Esophagus squamous epithelium (tissue), 5 donors: ENCODE data around the gene TDO2. TPM values are rescaled to one million over a fixed set of nuclear protein-coding genes. Genes with fewer than 3 reads are reported as not detected.

Experiments used
- DNase-seq: peaks from one replicate; lab custom pipeline; 2025; lab: John Stamatoyannopoulos, UW
- H3K27ac ChIP-seq, 4 donors: fragments of 200-600 bp; sonication (generic); one replicate each; pipeline ENCODE4 v1.5.1; 2016 to 2019; ENCODE audit warnings: mild to moderate bottlenecking in 1 of 4
- H3K27me3 ChIP-seq, 4 donors: fragments of 200-600 bp; sonication (generic); 1 replicate in 3 of 4; 2 replicates in 1 of 4; pipeline versions ENCODE4 v1.5.1 to v1.6.0; 2017 to 2021; ENCODE audit warnings: antibody characterized with exemption in 1 of 4
- H3K36me3 ChIP-seq, 3 donors: fragments of 200-600 bp; sonication (generic); one replicate each; pipeline ENCODE4 v1.5.1; 2016 to 2019
- H3K4me1 ChIP-seq, 3 donors: fragments of 200-600 bp; sonication (generic); one replicate each; pipeline ENCODE4 v1.5.1; 2017 to 2019
- H3K4me3 ChIP-seq, 4 donors: fragments of 200-600 bp; sonication (generic); 1 replicate in 3 of 4; 2 replicates in 1 of 4; pipeline ENCODE4 v1.5.1; 2016 to 2019; ENCODE audit warnings: mild to moderate bottlenecking in 2 of 4, moderate library complexity in 1 of 4
- H3K9me3 ChIP-seq, 3 donors: fragments of 200-600 bp; sonication (generic); one replicate each; pipeline ENCODE4 v1.5.1; 2016 to 2019
- POLR2A ChIP-seq, 4 donors: fragments of 450-650 bp; IDR thresholded peaks; one replicate each; pipeline ENCODE4 v1.6.1; 2017; ENCODE audit warnings: antibody characterized with exemption in 4 of 4, mild to moderate bottlenecking in 4 of 4, moderate library complexity in 3 of 4
- WGBS, 2 donors: methylation state at CpG; one replicate each; pipeline ENCODE4 v1.1.5; 2018; 5-methylcytosine and 5-hydroxymethylcytosine counted together
- intact Hi-C: fragments of 100-400 bp; cut with DNase I; formaldehyde crosslinking; loops from one replicate; pipeline ENCODE4 v1.15.0; 2022
- total RNA-seq, 4 donors: library from RNA; depleted of rRNA; stranded (reverse); fragments of >200 nt; gene quantifications; one replicate each; pipeline ENCODE4 v1.1.0, GENCODE V29; 2016
- TF ChIP-seq, protein P1 (sequence below), 6 experiments: fragments of 450-650 bp in 4 of 6; fragments of 200-600 bp in 2 of 6; sonication (generic) in 2 of 6; IDR thresholded peaks; one replicate each; pipeline ENCODE4 v1.5.1; 2016 to 2019; ENCODE audit warnings: antibody characterized with exemption in 6 of 6, mild to moderate bottlenecking in 4 of 6, moderate library complexity in 4 of 6
- donor health status: DM: yes; HTN: yes; CAD: no.

Gene TDO2
- total RNA-seq, 4 donors from 2014 or later, result 0.40 to 2.0 TPM; not detected in 2

DNA sequence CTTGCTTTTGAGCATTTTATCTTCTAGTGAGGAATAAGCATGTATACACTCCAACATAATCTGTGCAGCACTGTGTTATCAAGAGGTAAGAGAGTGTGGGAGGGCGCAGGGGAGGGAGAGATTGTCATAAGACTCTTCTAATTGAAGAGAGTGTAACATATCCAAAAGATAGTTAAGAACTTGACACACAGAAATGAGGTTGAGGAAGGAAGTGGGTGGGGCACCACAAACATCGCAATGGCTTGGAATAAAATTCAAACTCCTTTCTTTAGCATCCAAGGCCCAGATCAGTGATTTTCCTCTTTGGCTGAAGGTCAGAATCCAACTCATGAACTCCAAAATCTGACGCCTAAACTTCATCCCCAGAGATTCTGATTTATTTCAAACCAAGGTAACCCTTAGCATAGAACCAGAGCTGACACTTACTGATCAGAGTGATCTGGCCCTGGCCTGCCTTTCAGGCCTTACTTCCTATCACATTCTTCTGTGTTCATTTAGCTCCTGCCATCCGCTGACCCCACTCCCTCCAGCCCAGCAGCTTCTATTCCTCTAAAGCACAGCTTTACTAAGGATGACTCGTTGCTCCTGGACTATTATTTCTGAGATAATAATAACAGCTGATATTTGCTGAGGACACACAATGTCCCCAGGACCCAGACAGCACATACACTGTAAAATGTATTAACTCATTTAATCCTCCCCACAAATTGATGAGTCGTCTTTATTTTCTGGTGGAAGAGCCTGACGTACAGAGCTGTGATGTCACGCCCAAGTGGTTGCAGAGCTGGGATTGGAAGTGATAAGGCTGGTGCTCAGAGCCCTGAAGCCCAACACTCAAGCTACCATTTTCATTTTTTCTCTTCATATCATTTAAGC, 60.8 kb downstream of the TDO2 start:
- intact Hi-C loops, result no loop called here
- no peak for TF ChIP-seq POLR2A (IDR thresholded peaks at IDR 0.05)
- TF ChIP-seq, protein P1, sequence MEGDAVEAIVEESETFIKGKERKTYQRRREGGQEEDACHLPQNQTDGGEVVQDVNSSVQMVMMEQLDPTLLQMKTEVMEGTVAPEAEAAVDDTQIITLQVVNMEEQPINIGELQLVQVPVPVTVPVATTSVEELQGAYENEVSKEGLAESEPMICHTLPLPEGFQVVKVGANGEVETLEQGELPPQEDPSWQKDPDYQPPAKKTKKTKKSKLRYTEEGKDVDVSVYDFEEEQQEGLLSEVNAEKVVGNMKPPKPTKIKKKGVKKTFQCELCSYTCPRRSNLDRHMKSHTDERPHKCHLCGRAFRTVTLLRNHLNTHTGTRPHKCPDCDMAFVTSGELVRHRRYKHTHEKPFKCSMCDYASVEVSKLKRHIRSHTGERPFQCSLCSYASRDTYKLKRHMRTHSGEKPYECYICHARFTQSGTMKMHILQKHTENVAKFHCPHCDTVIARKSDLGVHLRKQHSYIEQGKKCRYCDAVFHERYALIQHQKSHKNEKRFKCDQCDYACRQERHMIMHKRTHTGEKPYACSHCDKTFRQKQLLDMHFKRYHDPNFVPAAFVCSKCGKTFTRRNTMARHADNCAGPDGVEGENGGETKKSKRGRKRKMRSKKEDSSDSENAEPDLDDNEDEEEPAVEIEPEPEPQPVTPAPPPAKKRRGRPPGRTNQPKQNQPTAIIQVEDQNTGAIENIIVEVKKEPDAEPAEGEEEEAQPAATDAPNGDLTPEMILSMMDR (IDR thresholded peaks at IDR 0.05), result no peak
- peaks cover 0 to 3% (median 0%) of the 10 kb centered on the region in 3 donors for H3K4me1 ChIP-seq
- no peaks in the 10 kb centered on the region for H3K27me3 ChIP-seq
- H3K27ac ChIP-seq, result peak overlapping the region in 1 of 4 donors; percentile 5
- no peaks in the 10 kb centered on the region for H3K36me3 ChIP-seq
- no peak for DNase-seq
- H3K9me3 ChIP-seq, result no peaks in the 10 kb centered on the region
- H3K4me3 ChIP-seq, result no peak overlapping the region
- WGBS, 2 donors, result 67 to 72% methylated on average over 8 of the region's 8 CpGs

DNA sequence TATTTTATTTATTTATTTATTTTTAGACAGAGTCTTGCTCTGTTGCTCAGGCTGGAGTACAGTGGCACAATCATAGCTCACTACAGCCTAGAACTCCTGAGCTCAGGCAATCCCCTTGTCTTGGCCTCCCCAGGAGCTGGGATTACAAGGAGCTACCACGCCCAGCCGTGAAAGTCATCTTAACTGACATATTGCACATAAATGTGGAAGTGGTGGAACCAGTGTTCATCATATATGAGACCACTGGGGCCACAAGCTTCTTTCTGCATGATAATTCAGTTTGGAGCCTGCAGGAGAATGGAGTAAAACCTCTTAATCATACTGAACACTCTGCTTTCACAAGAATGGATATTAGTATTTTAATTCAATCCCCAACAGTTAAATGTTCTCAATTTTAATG, 62.7 kb downstream of the TDO2 start:
- Histone ChIP-seq H3K27me3 (no peaks in the 10 kb centered on the region), H3K4me1 (no peaks in the 10 kb centered on the region), H3K27ac (no peak overlapping the region), H3K4me3 (no peak overlapping the region), H3K36me3 (no peaks in the 10 kb centered on the region), H3K9me3 (no peaks in the 10 kb centered on the region)
- DNase-seq, result no peak
- TF ChIP-seq, protein P1 (IDR thresholded peaks at IDR 0.05), result no peak
- TF ChIP-seq POLR2A (IDR thresholded peaks at IDR 0.05), result no peak
- intact Hi-C loops, result no loop called here
- WGBS, 2 donors, result 70 to 80% methylated on average over 2 of the region's 2 CpGs

DNA sequence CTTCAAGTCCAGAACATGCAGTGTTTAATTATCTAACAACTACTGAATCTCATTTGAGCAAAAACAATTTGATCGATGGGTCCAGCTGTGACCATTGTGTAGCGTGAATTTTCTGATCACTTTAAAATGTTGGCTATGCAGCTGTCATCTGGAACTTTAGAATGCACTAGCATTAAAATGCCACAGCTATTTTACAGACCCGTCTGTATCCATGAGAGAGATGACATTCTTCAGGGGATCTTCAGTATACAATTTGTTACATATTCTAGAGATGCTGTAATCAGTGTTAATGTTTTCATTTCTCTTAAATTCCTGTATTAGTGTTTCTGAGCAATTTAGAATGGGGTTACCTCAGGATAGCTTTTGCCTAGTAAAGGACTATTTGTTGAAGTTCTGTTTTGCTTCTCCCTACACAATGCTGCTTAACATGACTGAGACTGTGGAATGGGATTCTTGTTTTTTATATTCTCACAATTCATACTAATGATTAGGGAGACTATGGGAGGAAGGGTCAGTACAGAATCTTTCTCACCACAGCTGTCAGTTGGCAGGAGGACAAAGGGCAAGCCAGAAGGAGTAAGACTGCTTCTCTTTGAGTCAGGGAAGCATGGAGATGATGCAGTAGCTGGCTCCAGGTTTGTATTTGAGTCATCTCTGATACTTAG, 63.4 kb downstream of the TDO2 start:
- H3K4me3 ChIP-seq, result no peak overlapping the region
- H3K36me3 ChIP-seq, result no peaks in the 10 kb centered on the region
- H3K27me3 ChIP-seq, result no peaks in the 10 kb centered on the region
- TF ChIP-seq, protein P1 (IDR thresholded peaks at IDR 0.05), result no peak
- no peak for TF ChIP-seq POLR2A (IDR thresholded peaks at IDR 0.05)
- H3K9me3 ChIP-seq, result no peaks in the 10 kb centered on the region
- intact Hi-C loops, result no loop called here
- DNase-seq, result no peak
- WGBS, 2 donors, result 62 to 83% methylated on average over 3 of the region's 3 CpGs
- H3K27ac ChIP-seq, result no peak overlapping the region
- no peaks in the 10 kb centered on the region for H3K4me1 ChIP-seq

Other genes with a start within 250 kb of the TDO2 start
- gene GUCY1A1, start 236.8 kb upstream of the TDO2 start, total RNA-seq, result 1 to 10 TPM in 3 of 4 donors, under 1 TPM in 1; 0.45 to 8.6 (median 5.1) TPM
- 1 to 10 TPM; 1.4 to 7.4 (median 3.6) TPM for gene GUCY1B1, start 144.7 kb upstream of the TDO2 start, total RNA-seq
- gene ASIC5, start 37.4 kb upstream of the TDO2 start, total RNA-seq, result not detected
- gene CTSO, start 50.2 kb downstream of the TDO2 start, total RNA-seq, result 10 to 100 TPM in 1 of 4 donors, 1 to 10 TPM in 3; 1.6 to 11.3 (median 6.7) TPM